ENCODE measurements around the gene KIF5C.

KIF5C gene

GRCh38 chr2:148953426-148953825 lies 78.4 kb downstream of the KIF5C start:
- no peak overlapping the region for H3K4me2 ChIP-seq (ENCODE audit: insufficient read depth, low read length, poor library complexity, severe bottlenecking)
- no peak overlapping the region for H2BK120ac ChIP-seq (ENCODE audit: low read depth, low read length)
- H2BK15ac ChIP-seq (ENCODE audit: low read length): no peak overlapping the region
- H3K9me3 ChIP-seq (replicated peaks in 1 of 2; ENCODE audit: control insufficient read depth in 2 of 2, insufficient read depth in 1 of 2, low read depth in 1 of 2, low read length in 2 of 2): no peaks in the 10 kb centered on the region
- H3K79me1 ChIP-seq (ENCODE audit: low read depth, low read length): no peaks in the 10 kb centered on the region
- no peak overlapping the region for H3K9ac ChIP-seq (ENCODE audit: low read depth, low read length, poor library complexity)
- no peak overlapping the region for H2BK5ac ChIP-seq (ENCODE audit: low read length)
- no peak overlapping the region for H4K8ac ChIP-seq (ENCODE audit: low read depth, low read length)
- no peak overlapping the region for H3K14ac ChIP-seq (ENCODE audit: low read length)
- H3K4ac ChIP-seq (ENCODE audit: low read length): no peak overlapping the region
- no peak for DNase-seq (ENCODE audit: low spot score)
- H3K27ac ChIP-seq (replicated peaks; ENCODE audit: low read length): no peak overlapping the region
- no peak overlapping the region for H3K4me3 ChIP-seq (ENCODE audit: low read length in 2 of 2)
- no peak overlapping the region for H2AFZ ChIP-seq (ENCODE audit: low read length)
- H3K23ac ChIP-seq (ENCODE audit: low read depth, low read length, poor library complexity): no peak overlapping the region
- H2BK12ac ChIP-seq (ENCODE audit: low read length): no peak overlapping the region
- H2AK5ac ChIP-seq (ENCODE audit: low read depth, low read length): no peak overlapping the region
- H4K91ac ChIP-seq (ENCODE audit: low read depth, low read length, poor library complexity): no peak overlapping the region
- peaks cover 25 to 94% of the 10 kb centered on the region in 2 donors for H3K36me3 ChIP-seq (replicated peaks in 1 of 2; ENCODE audit: control insufficient read depth in 2 of 2, insufficient read depth in 2 of 2, low read length in 2 of 2)
- H3K27me3 ChIP-seq (ENCODE audit: control insufficient read depth in 3 of 3, insufficient read depth in 3 of 3, low read depth in 1 of 3, low read length in 3 of 3): no peaks in the 10 kb centered on the region
- WGBS, 2 donors (ENCODE audit: extremely low coverage in 2 of 2, insufficient read length in 2 of 2, insufficient replicate concordance in 1 of 2): no CpG with 5 or more reads among the region's 6 CpGs
- H3K18ac ChIP-seq (ENCODE audit: low read length): no peak overlapping the region
- no peaks in the 10 kb centered on the region for H3K4me1 ChIP-seq (ENCODE audit: control insufficient read depth in 2 of 2, insufficient read depth in 1 of 2, low read depth in 1 of 2, low read length in 2 of 2)

- no peak overlapping the region for H3K23ac ChIP-seq (ENCODE audit: low read depth, low read length, poor library complexity)
- no peak overlapping the region for H3K18ac ChIP-seq (ENCODE audit: low read length)
- no peak overlapping the region for H2BK5ac ChIP-seq (ENCODE audit: low read length)
- peaks cover 22 to 90% of the 10 kb centered on the region in 2 donors for H3K36me3 ChIP-seq (replicated peaks in 1 of 2; ENCODE audit: control insufficient read depth in 2 of 2, insufficient read depth in 2 of 2, low read length in 2 of 2)
- H3K4me1 ChIP-seq (ENCODE audit: control insufficient read depth in 2 of 2, insufficient read depth in 1 of 2, low read depth in 1 of 2, low read length in 2 of 2): no peaks in the 10 kb centered on the region
- H3K4ac ChIP-seq (ENCODE audit: low read length): no peak overlapping the region
- H3K14ac ChIP-seq (ENCODE audit: low read length): no peak overlapping the region
- no peak overlapping the region for H3K27ac ChIP-seq (replicated peaks; ENCODE audit: low read length)
- H2AK5ac ChIP-seq (ENCODE audit: low read depth, low read length): no peak overlapping the region
- no peaks in the 10 kb centered on the region for H3K9me3 ChIP-seq (replicated peaks in 1 of 2; ENCODE audit: control insufficient read depth in 2 of 2, insufficient read depth in 1 of 2, low read depth in 1 of 2, low read length in 2 of 2)
- no peak overlapping the region for H3K4me3 ChIP-seq (ENCODE audit: low read length in 2 of 2)
- no peak overlapping the region for H4K91ac ChIP-seq (ENCODE audit: low read depth, low read length, poor library complexity)
- H3K4me2 ChIP-seq (ENCODE audit: insufficient read depth, low read length, poor library complexity, severe bottlenecking): no peak overlapping the region
- H3K27me3 ChIP-seq (ENCODE audit: control insufficient read depth in 3 of 3, insufficient read depth in 3 of 3, low read depth in 1 of 3, low read length in 3 of 3): no peaks in the 10 kb centered on the region
- DNase-seq (ENCODE audit: low spot score): no peak
- no peak overlapping the region for H2BK12ac ChIP-seq (ENCODE audit: low read length)
- no peak overlapping the region for H2AFZ ChIP-seq (ENCODE audit: low read length)
- H2BK15ac ChIP-seq (ENCODE audit: low read length): no peak overlapping the region
- no peak overlapping the region for H2BK120ac ChIP-seq (ENCODE audit: low read depth, low read length)
- WGBS, 2 donors (ENCODE audit: extremely low coverage in 2 of 2, insufficient read length in 2 of 2, insufficient replicate concordance in 1 of 2): no CpG with 5 or more reads among the region's 3 CpGs
- no peak overlapping the region for H3K9ac ChIP-seq (ENCODE audit: low read depth, low read length, poor library complexity)
- H4K8ac ChIP-seq (ENCODE audit: low read depth, low read length): no peak overlapping the region
- no peaks in the 10 kb centered on the region for H3K79me1 ChIP-seq (ENCODE audit: low read depth, low read length)
These were observed 79.5 kb downstream of the KIF5C start for GRCh38 chr2:148954536-148954935.

DNA sequence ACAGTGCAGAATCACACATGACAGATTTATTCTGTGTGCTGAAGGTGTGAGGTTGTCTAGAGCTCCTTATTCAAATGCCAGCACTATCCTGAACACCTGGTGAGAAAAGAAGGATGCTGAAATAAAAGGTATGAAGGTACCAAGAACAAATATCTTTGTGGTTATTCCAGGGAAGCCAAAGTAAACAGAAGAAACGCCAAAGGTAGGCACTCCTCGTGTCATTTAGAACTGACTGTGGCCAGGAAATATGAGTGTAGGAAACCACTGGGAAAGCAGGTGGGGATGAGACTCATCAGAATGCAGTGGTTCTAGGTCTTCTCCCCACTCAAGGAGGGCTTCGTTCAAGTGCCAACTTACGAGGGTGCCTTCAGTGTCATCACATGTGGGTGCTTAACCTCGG lies 80.8 kb downstream of the KIF5C start:
- Histone ChIP-seq H3K4me3 (ENCODE audit: low read length in 2 of 2) (no peak overlapping the region), H3K27ac (replicated peaks; ENCODE audit: low read length) (no peak overlapping the region), H2BK120ac (ENCODE audit: low read depth, low read length) (no peak overlapping the region), H3K27me3 (ENCODE audit: control insufficient read depth in 3 of 3, insufficient read depth in 3 of 3, low read depth in 1 of 3, low read length in 3 of 3) (no peaks in the 10 kb centered on the region), H4K8ac (ENCODE audit: low read depth, low read length) (no peak overlapping the region), H2BK15ac (ENCODE audit: low read length) (no peak overlapping the region), H3K4ac (ENCODE audit: low read length) (no peak overlapping the region), H3K14ac (ENCODE audit: low read length) (no peak overlapping the region), H4K91ac (ENCODE audit: low read depth, low read length, poor library complexity) (no peak overlapping the region), H3K9me3 (replicated peaks in 1 of 2; ENCODE audit: control insufficient read depth in 2 of 2, insufficient read depth in 1 of 2, low read depth in 1 of 2, low read length in 2 of 2) (no peaks in the 10 kb centered on the region), H3K4me1 (ENCODE audit: control insufficient read depth in 2 of 2, insufficient read depth in 1 of 2, low read depth in 1 of 2, low read length in 2 of 2) (no peaks in the 10 kb centered on the region), H3K4me2 (ENCODE audit: insufficient read depth, low read length, poor library complexity, severe bottlenecking) (no peak overlapping the region), H3K18ac (ENCODE audit: low read length) (no peak overlapping the region), H2AFZ (ENCODE audit: low read length) (no peak overlapping the region), H3K9ac (ENCODE audit: low read depth, low read length, poor library complexity) (no peak overlapping the region), H2BK12ac (ENCODE audit: low read length) (no peak overlapping the region), H3K23ac (ENCODE audit: low read depth, low read length, poor library complexity) (no peak overlapping the region), H3K36me3 (replicated peaks in 1 of 2; ENCODE audit: control insufficient read depth in 2 of 2, insufficient read depth in 2 of 2, low read length in 2 of 2) (peaks cover 19 to 91% of the 10 kb centered on the region in 2 donors), H2AK5ac (ENCODE audit: low read depth, low read length) (no peak overlapping the region), H2BK5ac (ENCODE audit: low read length) (no peak overlapping the region), H3K79me1 (ENCODE audit: low read depth, low read length) (no peaks in the 10 kb centered on the region)
- DNase-seq (ENCODE audit: low spot score): no peak
- WGBS, 2 donors (ENCODE audit: extremely low coverage in 2 of 2, insufficient read length in 2 of 2, insufficient replicate concordance in 1 of 2): no CpG with 5 or more reads among the region's 5 CpGs

GRCh38 chr2:148957023-148957422 lies 82.0 kb downstream of the KIF5C start:
- no peak overlapping the region for H3K4me2 ChIP-seq (ENCODE audit: insufficient read depth, low read length, poor library complexity, severe bottlenecking)
- no peak overlapping the region for H3K23ac ChIP-seq (ENCODE audit: low read depth, low read length, poor library complexity)
- H3K4ac ChIP-seq (ENCODE audit: low read length): no peak overlapping the region
- no peak for DNase-seq (ENCODE audit: low spot score)
- no peak overlapping the region for H3K14ac ChIP-seq (ENCODE audit: low read length)
- H2BK5ac ChIP-seq (ENCODE audit: low read length): no peak overlapping the region
- H2AK5ac ChIP-seq (ENCODE audit: low read depth, low read length): no peak overlapping the region
- H3K27me3 ChIP-seq (ENCODE audit: control insufficient read depth in 3 of 3, insufficient read depth in 3 of 3, low read depth in 1 of 3, low read length in 3 of 3): no peaks in the 10 kb centered on the region
- H4K91ac ChIP-seq (ENCODE audit: low read depth, low read length, poor library complexity): no peak overlapping the region
- no peak overlapping the region for H3K27ac ChIP-seq (replicated peaks; ENCODE audit: low read length)
- H3K18ac ChIP-seq (ENCODE audit: low read length): no peak overlapping the region
- H3K9ac ChIP-seq (ENCODE audit: low read depth, low read length, poor library complexity): no peak overlapping the region
- no peak overlapping the region for H4K8ac ChIP-seq (ENCODE audit: low read depth, low read length)
- H3K4me1 ChIP-seq (ENCODE audit: control insufficient read depth in 2 of 2, insufficient read depth in 1 of 2, low read depth in 1 of 2, low read length in 2 of 2): no peaks in the 10 kb centered on the region
- H2BK120ac ChIP-seq (ENCODE audit: low read depth, low read length): no peak overlapping the region
- H3K79me1 ChIP-seq (ENCODE audit: low read depth, low read length): no peaks in the 10 kb centered on the region
- no peak overlapping the region for H2BK15ac ChIP-seq (ENCODE audit: low read length)
- no peak overlapping the region for H2AFZ ChIP-seq (ENCODE audit: low read length)
- H2BK12ac ChIP-seq (ENCODE audit: low read length): no peak overlapping the region
- H3K4me3 ChIP-seq (ENCODE audit: low read length in 2 of 2): no peak overlapping the region
- peaks cover 14 to 91% of the 10 kb centered on the region in 2 donors for H3K36me3 ChIP-seq (replicated peaks in 1 of 2; ENCODE audit: control insufficient read depth in 2 of 2, insufficient read depth in 2 of 2, low read length in 2 of 2)
- H3K9me3 ChIP-seq (replicated peaks in 1 of 2; ENCODE audit: control insufficient read depth in 2 of 2, insufficient read depth in 1 of 2, low read depth in 1 of 2, low read length in 2 of 2): no peaks in the 10 kb centered on the region
- WGBS, 2 donors (ENCODE audit: extremely low coverage in 2 of 2, insufficient read length in 2 of 2, insufficient replicate concordance in 1 of 2): no CpG with 5 or more reads among the region's 4 CpGs
